H9 (cell line): Measurements from ENCODE around the gene CLEC19A. TPM values are rescaled to one million over a fixed set of nuclear protein-coding genes. Genes with fewer than 3 reads are reported as not detected.
A peak's percentile ranks its signal among the peaks of the same experiment; 100 is the strongest.

Experiments used
- DNase-seq: peaks from one replicate; pipeline ENCODE4 v3.0.0-alpha.2; 2017
- H2AFZ ChIP-seq: one replicate; pipeline ENCODE4 v1.6.1; 2013; ENCODE audit warnings: mild to moderate bottlenecking, low read length, control low read depth, moderate library complexity
- H2AK5ac ChIP-seq: 2 replicates; pipeline ENCODE4 v1.6.1; 2013; ENCODE audit warnings: low read length, control low read depth, mixed read lengths; ENCODE audit not compliant: insufficient read length
- H2BK120ac ChIP-seq: one replicate; pipeline ENCODE4 v1.6.1; 2013; ENCODE audit warnings: low read depth, mild to moderate bottlenecking, low read length, control low read depth, inconsistent platforms; ENCODE audit not compliant: poor library complexity, severe bottlenecking
- H2BK12ac ChIP-seq: 2 replicates; pipeline ENCODE4 v1.6.1; 2013; ENCODE audit warnings: low read length, control low read depth, mixed read lengths, low read depth; ENCODE audit not compliant: insufficient read length
- H2BK15ac ChIP-seq: 2 replicates; pipeline ENCODE4 v1.6.1; 2013; ENCODE audit warnings: low read depth, low read length, control low read depth
- H2BK20ac ChIP-seq: one replicate; pipeline ENCODE4 v1.6.1; 2013; ENCODE audit warnings: low read depth, mild to moderate bottlenecking, low read length, control low read depth, inconsistent platforms; ENCODE audit not compliant: poor library complexity, severe bottlenecking
- H2BK5ac ChIP-seq: 2 replicates; pipeline ENCODE4 v1.6.1; 2013; ENCODE audit warnings: low read length, control low read depth, mixed read lengths; ENCODE audit not compliant: insufficient read length
- H3K14ac ChIP-seq: 2 replicates; pipeline ENCODE4 v1.6.1; 2013; ENCODE audit warnings: low read length, control low read depth; ENCODE audit not compliant: insufficient read depth
- H3K18ac ChIP-seq: 2 replicates; pipeline ENCODE4 v1.6.1; 2013; ENCODE audit warnings: low read depth, mild to moderate bottlenecking, mixed read lengths, low read length, control low read depth; ENCODE audit not compliant: insufficient read length
- H3K23ac ChIP-seq: 2 replicates; pipeline ENCODE4 v1.6.1; 2013; ENCODE audit warnings: low read length, control low read depth, mixed read lengths, low read depth; ENCODE audit not compliant: insufficient read length
- H3K23me2 ChIP-seq: 2 replicates; pipeline ENCODE4 v1.6.1; 2013; ENCODE audit warnings: low read depth, mild to moderate bottlenecking, mixed read lengths, low read length, control low read depth; ENCODE audit not compliant: insufficient read length, poor library complexity, severe bottlenecking
- H3K27ac ChIP-seq: 2 replicates; pipeline ENCODE4 v1.5.1; 2013; ENCODE audit warnings: low read length, control low read depth, mixed read lengths, low read depth; ENCODE audit not compliant: insufficient read length
- H3K27me3 ChIP-seq: 2 replicates; pipeline ENCODE4 v1.6.1; 2013; ENCODE audit warnings: low read length, control low read depth, inconsistent platforms; ENCODE audit not compliant: insufficient read depth
- H3K4ac ChIP-seq: 2 replicates; pipeline ENCODE4 v1.6.1; 2013; ENCODE audit warnings: low read depth, mild to moderate bottlenecking, control low read depth, inconsistent platforms, low read length, moderate library complexity
- H3K4me1 ChIP-seq: 2 replicates; pipeline ENCODE4 v1.6.1; 2013; ENCODE audit warnings: low read length, control low read depth, inconsistent platforms; ENCODE audit not compliant: insufficient read depth
- H3K4me2 ChIP-seq: 2 replicates; pipeline ENCODE4 v1.6.1; 2013; ENCODE audit warnings: low read length, control low read depth, mixed read lengths; ENCODE audit not compliant: insufficient read length, insufficient read depth
- H3K56ac ChIP-seq: 2 replicates; pipeline ENCODE4 v1.6.1; 2013; ENCODE audit warnings: low read depth, mild to moderate bottlenecking, mixed read lengths, low read length, control low read depth; ENCODE audit not compliant: insufficient read length
- H3K79me1 ChIP-seq: 2 replicates; pipeline ENCODE4 v1.6.1; 2013; ENCODE audit warnings: low read depth, mild to moderate bottlenecking, moderate library complexity, low read length, control low read depth, inconsistent platforms; ENCODE audit not compliant: insufficient read depth, poor library complexity, severe bottlenecking
- H3K79me2 ChIP-seq: 2 replicates; pipeline ENCODE4 v1.6.1; 2013; ENCODE audit warnings: low read length, control low read depth, inconsistent platforms; ENCODE audit not compliant: insufficient read depth
- H3K9ac ChIP-seq: 2 replicates; pipeline ENCODE4 v1.6.1; 2013; ENCODE audit warnings: low read length, control low read depth, mixed read lengths; ENCODE audit not compliant: insufficient read length; ENCODE audit errors: extremely low read depth
- H3K9me3 ChIP-seq: one replicate; pipeline ENCODE4 v1.6.1; 2013; ENCODE audit warnings: low read depth, low read length, inconsistent platforms; ENCODE audit not compliant: control insufficient read depth
- H3T11ph ChIP-seq: one replicate; pipeline ENCODE4 v1.6.1; 2013; ENCODE audit warnings: mild to moderate bottlenecking, low read length, control low read depth, inconsistent platforms
- H4K20me1 ChIP-seq: one replicate; pipeline ENCODE4 v1.6.1; 2013; ENCODE audit not compliant: control insufficient read depth, insufficient read length, insufficient read depth
- H4K5ac ChIP-seq: 2 replicates; pipeline ENCODE4 v1.6.1; 2013; ENCODE audit warnings: low read depth, mild to moderate bottlenecking, mixed read lengths, low read length, control low read depth; ENCODE audit not compliant: insufficient read length
- H4K8ac ChIP-seq: replicated peaks from 2 replicates; pipeline ENCODE4 v1.6.1; 2013; ENCODE audit warnings: low read length, control low read depth, mixed read lengths, low read depth; ENCODE audit not compliant: insufficient read length
- H4K91ac ChIP-seq: 2 replicates; pipeline ENCODE4 v1.6.1; 2013; ENCODE audit warnings: low read depth, mild to moderate bottlenecking, moderate library complexity, mixed read lengths, low read length, control low read depth; ENCODE audit not compliant: insufficient read length
- H3K27ac Mint-ChIP-seq, 3 experiments: 2 replicates in 2 of 3; 3 replicates in 1 of 3; pipeline ENCODE4 v1.8.0; 2020 to 2021; ENCODE audit warnings: mixed read lengths in 3 of 3, mild to moderate bottlenecking in 1 of 3, moderate library complexity in 1 of 3
- H3K27me3 Mint-ChIP-seq: 2 replicates; pipeline ENCODE4 v1.8.0; 2021; ENCODE audit warnings: low read depth, mild to moderate bottlenecking, moderate library complexity, mixed read lengths
- H3K36me3 Mint-ChIP-seq, 3 experiments: 2 replicates in 2 of 3; 3 replicates in 1 of 3; pipeline ENCODE4 v1.8.0; 2020 to 2021; ENCODE audit warnings: low read depth in 3 of 3, mixed read lengths in 3 of 3; ENCODE audit not compliant: insufficient read depth in 1 of 3
- H3K4me1 Mint-ChIP-seq, 2 experiments: 2 replicates each; pipeline ENCODE4 v1.8.0; 2020; ENCODE audit warnings: mixed read lengths in 2 of 2
- H3K4me3 Mint-ChIP-seq, 2 experiments: 2 replicates in 1 of 2; 3 replicates in 1 of 2; pipeline ENCODE4 v1.8.0; 2020 to 2021; ENCODE audit warnings: mild to moderate bottlenecking in 2 of 2, mixed read lengths in 2 of 2, moderate library complexity in 1 of 2
- H3K9me3 Mint-ChIP-seq, 2 experiments: 2 replicates in 1 of 2; 3 replicates in 1 of 2; pipeline ENCODE4 v1.8.0; 2020; ENCODE audit warnings: mild to moderate bottlenecking in 2 of 2, mixed read lengths in 2 of 2, moderate library complexity in 1 of 2
- WGBS: extraction: QIAGEN DNeasy Blood & Tissue Kit; methylation state at CpG from one replicate; pipeline ENCODE4 v1.1.7; 2013; ENCODE audit warnings: missing lambda C conversion rate, low lambda C conversion rate, mixed read lengths; ENCODE audit not compliant: insufficient read length; ENCODE audit errors: extremely low coverage; 5-methylcytosine and 5-hydroxymethylcytosine counted together
- total RNA-seq: library from RNA; stranded (reverse); gene quantifications from 2 replicates; pipeline ENCODE4 v1.2.1, GENCODE V29; 2021
- TF ChIP-seq, protein P1 (sequence below): fragments of 200-600 bp; sonication (generic); conservative IDR thresholded peaks from 3 replicates; pipeline ENCODE4 v1.8.0; 2021; ENCODE audit warnings: antibody characterized with exemption, mild to moderate bottlenecking

Gene CLEC19A
- total RNA-seq, 1 experiment from 2014 or later: not detected

DNA sequence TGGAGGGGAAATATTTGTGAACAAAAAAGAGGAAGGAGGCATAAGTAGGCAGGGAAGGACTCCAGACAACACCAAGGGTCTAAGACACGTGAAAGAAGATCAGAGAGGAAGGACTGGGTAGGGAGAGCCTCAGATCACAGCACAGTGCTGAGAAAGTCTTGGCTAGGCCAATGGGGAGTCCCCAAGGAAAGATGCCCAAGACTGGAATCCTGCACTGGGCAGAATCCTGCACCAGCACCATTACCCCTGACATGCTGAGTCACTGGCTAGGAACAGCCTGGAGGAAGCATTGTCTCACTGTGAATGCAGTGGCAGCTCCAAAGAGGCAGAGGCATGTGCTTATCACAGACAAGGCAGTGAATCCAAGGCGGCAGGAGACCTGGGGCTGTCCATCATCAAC lies 19.2 kb downstream of the CLEC19A start:
- no CpG with 5 or more reads among the region's 2 CpGs for WGBS
- no peak overlapping the region for H2BK20ac ChIP-seq
- H3K14ac ChIP-seq: no peak overlapping the region
- H3T11ph ChIP-seq: no peak overlapping the region
- no peak overlapping the region for H3K4ac ChIP-seq
- H3K4me1 ChIP-seq: no peaks in the 10 kb centered on the region
- H2BK12ac ChIP-seq: no peak overlapping the region
- no peaks in the 10 kb centered on the region for H3K27me3 ChIP-seq
- no peak overlapping the region for H3K4me3 Mint-ChIP-seq
- no peak overlapping the region for H2AK5ac ChIP-seq
- TF ChIP-seq, protein P1, sequence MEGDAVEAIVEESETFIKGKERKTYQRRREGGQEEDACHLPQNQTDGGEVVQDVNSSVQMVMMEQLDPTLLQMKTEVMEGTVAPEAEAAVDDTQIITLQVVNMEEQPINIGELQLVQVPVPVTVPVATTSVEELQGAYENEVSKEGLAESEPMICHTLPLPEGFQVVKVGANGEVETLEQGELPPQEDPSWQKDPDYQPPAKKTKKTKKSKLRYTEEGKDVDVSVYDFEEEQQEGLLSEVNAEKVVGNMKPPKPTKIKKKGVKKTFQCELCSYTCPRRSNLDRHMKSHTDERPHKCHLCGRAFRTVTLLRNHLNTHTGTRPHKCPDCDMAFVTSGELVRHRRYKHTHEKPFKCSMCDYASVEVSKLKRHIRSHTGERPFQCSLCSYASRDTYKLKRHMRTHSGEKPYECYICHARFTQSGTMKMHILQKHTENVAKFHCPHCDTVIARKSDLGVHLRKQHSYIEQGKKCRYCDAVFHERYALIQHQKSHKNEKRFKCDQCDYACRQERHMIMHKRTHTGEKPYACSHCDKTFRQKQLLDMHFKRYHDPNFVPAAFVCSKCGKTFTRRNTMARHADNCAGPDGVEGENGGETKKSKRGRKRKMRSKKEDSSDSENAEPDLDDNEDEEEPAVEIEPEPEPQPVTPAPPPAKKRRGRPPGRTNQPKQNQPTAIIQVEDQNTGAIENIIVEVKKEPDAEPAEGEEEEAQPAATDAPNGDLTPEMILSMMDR: no peak
- no peak overlapping the region for H2BK120ac ChIP-seq
- H3K9me3 Mint-ChIP-seq: no peaks in the 10 kb centered on the region; a peak in 1 of 5 replicates
- no peak overlapping the region for H3K4me2 ChIP-seq
- no peaks in the 10 kb centered on the region for H3K79me2 ChIP-seq
- no peak overlapping the region for H2BK15ac ChIP-seq
- H4K20me1 ChIP-seq: no peaks in the 10 kb centered on the region
- no peak overlapping the region for H2AFZ ChIP-seq
- no peak overlapping the region for H2BK5ac ChIP-seq
- H3K27me3 Mint-ChIP-seq: no peaks in the 10 kb centered on the region
- H3K9ac ChIP-seq: no peak overlapping the region
- H3K27ac ChIP-seq: no peak overlapping the region
- peaks cover 7 to 8% of the 10 kb centered on the region in 2 experiments for H3K4me1 Mint-ChIP-seq
- H3K79me1 ChIP-seq: no peaks in the 10 kb centered on the region
- no peaks in the 10 kb centered on the region for H3K23me2 ChIP-seq
- H3K9me3 ChIP-seq: no peaks in the 10 kb centered on the region
- no peak overlapping the region for H4K8ac ChIP-seq
- peak overlapping the region in 1 of 3 experiments; percentile 29; a peak in 1 of 7 replicates for H3K27ac Mint-ChIP-seq
- no peaks in the 10 kb centered on the region for H3K36me3 Mint-ChIP-seq
- no peak overlapping the region for H3K56ac ChIP-seq
- no peak for DNase-seq
- H3K23ac ChIP-seq: no peak overlapping the region
- H3K18ac ChIP-seq: no peak overlapping the region
- H4K5ac ChIP-seq: no peak overlapping the region
- H4K91ac ChIP-seq: no peak overlapping the region
